ENCODE results near the gene SEMA5A. TPM values are rescaled to one million over a fixed set of nuclear protein-coding genes. Genes with fewer than 3 reads are reported as not detected.

Gene SEMA5A
- polyA plus RNA-seq, 5 donors: 14.2 to 25.1 (median 18.4) TPM

GRCh38 chr5:9284272-9284671 is 261.6 kb downstream of the SEMA5A start:
- DNase-seq: no peak

GRCh38 chr5:9283473-9283872 is 262.4 kb downstream of the SEMA5A start:
- DNase-seq: no peak

- DNase-seq: no peak
These were observed 262.9 kb downstream of the SEMA5A start for GRCh38 chr5:9283021-9283420.

DNA sequence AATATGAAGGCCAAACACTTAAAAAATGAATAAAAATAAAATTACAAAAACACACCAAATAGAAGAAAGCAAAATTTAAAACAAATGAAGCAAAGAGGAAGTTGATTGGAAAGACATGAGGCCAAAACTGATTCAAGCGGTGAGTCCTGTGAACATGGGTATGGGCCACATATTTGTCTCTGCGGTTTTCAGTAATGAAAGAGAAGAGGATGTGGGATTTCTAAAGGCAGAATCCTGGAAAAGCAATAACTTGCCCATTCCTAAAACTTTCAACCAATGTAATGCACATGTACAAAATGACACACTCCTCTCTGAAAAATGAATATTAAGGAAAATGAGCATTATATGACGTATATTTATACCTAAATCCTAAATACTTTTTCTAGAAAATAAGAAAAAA is 263.7 kb downstream of the SEMA5A start:
- DNase-seq: no peak

DNA sequence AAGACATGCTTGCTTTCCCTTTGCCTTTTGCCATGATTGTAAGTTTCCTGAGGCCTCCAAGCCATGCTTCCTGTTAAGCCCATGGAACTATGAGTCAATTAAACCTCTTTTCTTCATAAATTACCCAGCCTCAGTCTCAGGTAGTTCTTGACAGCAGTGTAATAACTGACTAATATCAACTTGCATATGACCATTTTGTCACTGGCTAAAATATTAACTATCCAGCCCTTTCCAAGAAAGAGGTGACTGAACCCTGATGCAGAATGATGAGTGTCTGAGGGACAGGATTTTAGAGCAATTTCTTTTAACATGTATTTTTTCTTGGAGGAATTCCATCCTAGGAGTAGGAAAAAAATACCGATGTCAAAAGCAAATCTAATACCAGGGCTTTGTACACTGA is 266.1 kb downstream of the SEMA5A start:
- DNase-seq: no peak

- no peak for DNase-seq
These were observed 266.8 kb downstream of the SEMA5A start for GRCh38 chr5:9278921-9279603.

DNA sequence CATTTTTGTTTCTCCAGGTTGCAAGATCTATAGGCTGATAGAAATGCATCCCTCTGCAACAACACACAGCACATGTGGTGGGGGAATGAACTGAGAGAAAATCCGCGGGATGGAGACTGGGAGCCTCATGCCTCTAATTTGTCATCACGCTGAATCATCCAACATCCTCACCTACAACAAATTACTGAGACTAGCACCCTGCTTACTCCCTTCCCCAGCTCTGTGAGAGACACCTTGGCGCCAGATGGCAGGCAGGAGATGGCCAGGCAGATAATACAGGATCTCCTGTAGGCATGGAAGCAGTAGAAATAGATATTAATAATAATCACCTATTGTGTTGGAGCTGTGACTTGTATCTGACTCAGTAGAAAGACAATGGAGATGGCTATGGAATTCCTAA is 276.9 kb downstream of the SEMA5A start:
- DNase-seq: no peak

DNA sequence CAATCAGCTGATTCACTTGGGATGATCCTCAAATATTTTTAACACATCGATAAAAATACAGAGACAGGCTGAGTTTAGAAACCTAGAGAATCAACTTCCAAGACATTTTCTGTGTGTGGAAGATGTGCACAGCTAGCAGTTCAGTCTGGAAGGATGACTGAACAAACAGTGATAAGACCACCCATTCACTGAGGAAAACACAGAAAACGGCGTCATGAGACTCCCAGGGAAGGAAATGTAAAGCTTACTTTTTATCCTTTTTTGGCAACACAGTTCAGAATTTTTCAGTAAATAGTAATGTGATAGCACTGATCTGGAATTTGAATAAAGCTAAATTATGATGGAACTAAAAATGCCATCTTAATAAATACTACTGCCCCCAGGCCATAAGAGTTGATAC is 277.6 kb downstream of the SEMA5A start:
- no peak for DNase-seq

- DNase-seq: peak; percentile 19 to 29
These were observed 280.2 kb downstream of the SEMA5A start for GRCh38 chr5:9265441-9266287.

GRCh38 chr5:9264301-9264700 is 281.6 kb downstream of the SEMA5A start:
- DNase-seq: no peak

GRCh38 chr5:9263656-9264055 is 282.2 kb downstream of the SEMA5A start:
- DNase-seq: no peak

DNA sequence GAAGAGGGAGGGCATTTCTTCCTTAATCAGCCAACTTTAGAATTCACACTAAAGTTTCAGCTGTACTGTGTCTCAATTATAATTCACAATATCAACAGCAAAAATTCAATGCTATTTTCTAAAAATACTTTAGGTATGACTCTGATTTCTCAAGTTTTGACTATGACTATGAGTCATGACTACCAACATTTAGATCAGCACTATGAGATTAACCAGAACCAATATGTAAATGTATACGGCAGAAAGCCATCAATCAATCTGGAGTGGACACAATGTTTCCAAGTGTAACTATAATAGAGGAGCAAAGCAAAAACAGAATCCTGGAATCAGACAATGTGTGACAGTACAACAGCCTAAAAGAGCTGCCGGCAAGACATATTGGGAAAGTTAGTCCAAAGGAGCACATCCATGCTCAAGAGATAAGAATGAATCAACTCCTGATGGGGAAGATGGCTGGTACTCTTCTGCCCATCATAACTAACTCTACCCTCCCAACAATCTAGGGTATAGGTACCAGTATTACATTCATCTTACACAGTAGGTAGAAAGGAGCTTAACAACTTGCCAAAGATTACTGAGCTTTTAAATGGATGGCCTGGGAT is 294.4 kb downstream of the SEMA5A start:
- no peak for DNase-seq

DNA sequence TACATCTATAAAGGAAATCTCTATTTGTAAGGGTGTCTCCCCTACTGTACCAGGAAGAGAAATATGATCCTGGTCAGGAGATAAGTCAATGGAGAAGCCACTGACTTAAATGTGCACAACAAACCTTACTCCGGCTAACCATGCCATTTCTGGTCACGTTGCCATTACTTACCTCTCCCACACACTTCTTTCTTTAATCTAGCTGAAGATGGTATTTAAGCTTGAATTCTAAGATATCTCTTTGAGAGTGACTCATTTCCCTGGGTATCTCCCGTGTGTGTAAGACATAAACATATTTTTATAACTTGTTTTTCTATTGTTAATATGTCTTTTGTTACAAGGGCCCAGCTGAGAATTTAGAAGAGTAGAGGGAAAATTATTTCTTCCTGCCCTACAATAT is 296.6 kb downstream of the SEMA5A start:
- no peak for DNase-seq

DNA sequence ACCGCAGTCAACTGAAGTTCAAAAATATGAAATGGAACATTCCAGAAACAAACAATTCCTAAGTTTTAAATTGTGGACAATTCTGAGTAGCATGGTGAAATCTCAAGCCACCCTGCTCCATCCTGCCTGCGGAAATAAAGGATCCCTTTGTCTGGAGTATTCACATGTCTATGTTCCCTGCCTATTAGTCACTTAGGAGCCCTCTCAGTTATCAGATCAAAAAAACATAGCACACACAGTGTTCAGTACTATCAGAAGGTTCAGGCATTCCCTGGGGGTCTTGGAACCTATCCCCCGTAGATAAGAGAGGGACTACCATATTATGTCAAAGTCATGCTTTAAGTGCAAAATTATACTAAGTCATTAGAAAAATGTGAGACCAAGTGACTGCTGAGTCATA is 300.8 kb downstream of the SEMA5A start:
- DNase-seq: no peak

DNA sequence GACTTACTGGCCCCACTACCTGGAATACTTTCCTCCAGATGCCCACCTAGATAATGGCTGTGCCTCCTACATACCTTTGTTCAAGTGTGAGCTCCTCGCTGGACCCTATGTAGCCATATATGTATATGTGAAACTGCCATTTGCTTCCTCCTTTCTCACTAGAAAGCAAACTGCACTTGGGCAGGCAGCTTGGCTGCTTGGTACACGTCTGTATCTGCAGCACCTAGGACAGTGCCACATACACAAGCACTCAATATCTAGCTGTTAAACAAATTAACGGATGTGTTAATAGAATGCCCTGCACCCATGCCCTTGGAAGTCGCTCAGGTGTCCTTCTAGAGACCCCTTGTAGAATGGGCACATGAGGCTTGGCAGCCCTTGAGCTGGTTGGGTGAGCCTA is 301.5 kb downstream of the SEMA5A start:
- no peak for DNase-seq

DNA sequence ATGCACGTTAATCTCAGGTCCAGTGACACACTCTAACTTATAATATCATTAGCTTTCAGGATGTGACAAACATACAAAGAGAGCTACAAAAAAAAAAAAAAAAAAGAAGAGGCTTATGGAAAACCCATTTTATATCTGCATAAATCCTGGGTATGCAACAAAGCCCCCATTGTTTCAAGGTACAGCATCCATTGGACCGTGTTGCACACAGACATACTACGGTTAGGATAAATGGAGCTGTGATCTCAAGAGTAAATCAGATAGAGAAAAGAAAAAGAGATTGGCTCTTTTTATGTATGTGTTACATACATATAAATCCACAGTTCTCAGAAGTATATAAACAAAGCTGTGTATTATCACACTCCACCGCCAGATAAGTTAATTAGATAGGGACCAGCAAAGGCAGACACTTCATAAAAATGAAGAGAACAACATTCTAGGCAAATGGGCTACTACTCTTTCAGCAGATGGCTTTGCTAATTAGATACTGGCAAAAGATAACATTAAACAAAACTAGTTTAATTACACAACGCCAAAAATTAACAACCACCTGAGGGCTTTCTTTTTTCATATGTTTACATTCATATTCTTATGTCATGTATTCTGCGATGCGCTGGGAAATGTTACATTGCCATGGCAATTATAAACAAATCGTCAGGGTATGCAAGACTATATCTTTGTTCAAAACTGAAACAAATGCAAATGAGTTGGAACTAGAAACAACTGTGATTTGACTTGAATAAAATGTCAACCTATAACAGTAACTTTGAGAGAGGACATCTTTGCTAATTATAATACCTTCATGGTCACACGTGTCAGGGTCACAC is 304.2 kb downstream of the SEMA5A start:
- DNase-seq: no peak

DNA sequence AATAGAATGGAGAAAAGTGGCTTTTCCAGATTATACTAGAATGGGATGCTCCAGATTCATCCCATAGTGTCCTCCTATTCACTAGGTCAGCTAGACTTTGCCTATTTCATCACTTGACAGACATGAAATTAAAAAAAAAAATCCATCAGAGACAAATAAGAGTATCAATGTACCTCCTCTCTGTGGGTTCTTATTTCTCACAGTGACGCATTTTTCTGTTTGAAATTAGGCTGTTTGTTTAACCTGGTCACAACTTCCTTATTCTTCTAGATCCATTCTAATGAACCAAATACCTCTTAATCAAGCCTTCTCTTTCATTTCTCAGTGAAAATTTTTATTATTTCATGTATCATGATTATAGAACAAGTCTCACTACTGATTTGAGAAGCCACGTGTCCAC is 305.4 kb downstream of the SEMA5A start:
- DNase-seq: no peak

DNA sequence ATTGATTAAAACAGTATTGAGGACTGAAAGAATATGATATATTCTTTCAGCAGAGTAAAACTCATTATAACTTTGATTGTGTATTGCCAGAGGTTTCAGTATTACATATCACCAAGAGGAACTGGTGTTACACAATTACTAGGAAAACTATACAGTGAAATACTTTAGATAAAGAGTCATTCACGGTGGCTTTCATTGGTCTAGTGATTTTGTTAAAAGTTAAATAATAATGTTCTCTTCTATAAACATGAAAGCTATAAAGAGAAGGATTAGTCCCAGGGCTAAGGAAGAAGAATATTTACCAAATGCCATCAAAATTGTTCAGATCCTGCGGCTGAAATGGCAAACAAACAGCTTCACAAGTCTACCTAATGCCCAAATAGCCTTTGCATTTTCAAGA is 306.2 kb downstream of the SEMA5A start:
- no peak for DNase-seq

DNA sequence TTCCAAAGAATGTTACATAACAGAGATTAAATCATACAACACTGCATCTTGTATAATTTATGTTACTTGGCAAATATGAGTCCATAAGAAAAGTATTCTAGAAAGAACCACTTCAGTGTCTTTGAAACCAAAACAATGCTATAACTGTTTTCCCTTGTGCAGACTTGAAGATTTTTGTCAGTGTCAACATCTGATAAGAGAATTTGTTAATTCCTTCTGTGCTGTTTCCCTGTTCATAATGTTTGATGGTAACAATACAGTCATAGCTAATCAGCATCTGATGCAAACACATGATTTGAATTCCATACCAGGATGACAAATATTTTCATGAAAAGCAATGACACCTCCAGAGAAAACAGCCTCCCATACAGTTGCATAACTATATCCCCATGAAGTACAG is 306.8 kb downstream of the SEMA5A start:
- DNase-seq: no peak

DNA sequence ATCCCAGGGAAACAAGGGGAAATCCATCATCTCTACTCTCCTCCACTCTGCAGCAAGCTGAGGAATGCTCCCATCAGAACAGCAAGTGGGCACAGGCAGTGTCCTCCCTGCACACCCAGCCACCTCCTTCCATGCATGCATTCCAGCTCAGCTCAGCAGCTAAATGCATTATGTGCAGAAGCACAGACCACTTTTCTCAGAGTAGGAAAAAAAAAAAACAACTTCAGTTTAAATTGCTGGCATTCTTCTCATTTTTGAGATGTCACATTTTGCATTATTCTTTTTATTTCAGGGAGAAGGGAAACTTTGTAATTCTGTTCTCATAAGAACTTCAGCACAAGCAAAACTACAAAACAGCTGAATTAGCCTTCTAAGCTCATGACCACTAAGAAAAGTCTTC is 312.2 kb downstream of the SEMA5A start:
- DNase-seq: no peak

DNA sequence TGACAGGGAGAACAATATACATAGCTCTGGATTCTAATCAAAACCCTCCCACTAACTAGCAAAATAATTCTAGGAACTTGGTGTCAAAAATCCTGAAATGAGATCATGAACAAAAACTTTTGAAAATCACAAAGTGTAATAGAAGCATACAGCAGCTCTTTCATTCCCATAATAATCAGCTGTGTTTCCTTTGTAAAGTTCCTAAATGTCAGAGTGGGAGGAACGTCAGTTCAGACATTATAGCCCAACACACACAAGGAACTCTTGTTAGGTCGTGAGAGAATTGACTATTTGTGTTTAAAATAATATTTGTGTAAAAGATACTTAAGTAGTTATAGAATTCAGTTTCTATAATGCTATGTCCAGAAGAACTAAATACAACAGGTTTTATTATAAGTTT is 312.8 kb downstream of the SEMA5A start:
- DNase-seq: no peak

DNA sequence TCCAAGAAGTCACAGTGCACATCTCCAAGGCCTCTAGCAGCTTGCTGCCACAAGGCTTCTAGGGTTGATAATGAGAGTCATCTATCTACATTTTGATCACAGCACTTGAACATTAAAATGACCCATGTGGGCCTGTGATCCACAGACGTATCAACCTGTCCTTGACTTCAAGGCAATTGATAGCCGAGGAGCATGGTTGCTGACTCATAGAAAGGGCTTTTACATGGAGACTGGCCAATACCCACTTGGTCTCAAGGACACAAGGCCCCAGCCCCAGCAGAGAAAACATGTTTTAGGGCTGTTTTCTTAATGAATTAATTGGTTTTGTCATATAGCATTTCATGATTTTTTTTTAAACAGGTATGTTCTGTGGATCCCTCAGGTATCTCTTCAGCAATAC is 314.0 kb downstream of the SEMA5A start:
- no peak for DNase-seq
